Measurements from ENCODE around the gene PPP1R16B.

DNA sequence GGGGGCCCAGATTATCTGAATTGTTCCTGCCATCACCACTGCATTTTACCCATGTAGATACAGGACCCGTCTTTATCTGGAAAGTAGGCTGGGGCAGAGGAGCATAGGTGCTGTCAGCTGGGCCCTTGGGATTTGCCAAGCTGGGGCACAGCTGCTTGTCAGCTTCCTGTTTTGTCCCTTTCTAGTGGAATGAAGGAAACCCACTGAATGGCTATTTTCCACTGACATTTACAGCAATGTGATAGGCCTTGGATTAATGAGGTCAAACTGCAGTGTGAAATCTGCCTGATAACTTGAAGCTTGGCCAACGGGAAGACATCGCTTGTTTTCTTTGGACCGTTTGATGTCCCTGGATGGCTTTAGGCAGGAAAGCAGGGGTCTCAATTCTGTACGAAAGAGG lies 6.7 kb downstream of the PPP1R16B start:
- TF ChIP-seq, protein P1, sequence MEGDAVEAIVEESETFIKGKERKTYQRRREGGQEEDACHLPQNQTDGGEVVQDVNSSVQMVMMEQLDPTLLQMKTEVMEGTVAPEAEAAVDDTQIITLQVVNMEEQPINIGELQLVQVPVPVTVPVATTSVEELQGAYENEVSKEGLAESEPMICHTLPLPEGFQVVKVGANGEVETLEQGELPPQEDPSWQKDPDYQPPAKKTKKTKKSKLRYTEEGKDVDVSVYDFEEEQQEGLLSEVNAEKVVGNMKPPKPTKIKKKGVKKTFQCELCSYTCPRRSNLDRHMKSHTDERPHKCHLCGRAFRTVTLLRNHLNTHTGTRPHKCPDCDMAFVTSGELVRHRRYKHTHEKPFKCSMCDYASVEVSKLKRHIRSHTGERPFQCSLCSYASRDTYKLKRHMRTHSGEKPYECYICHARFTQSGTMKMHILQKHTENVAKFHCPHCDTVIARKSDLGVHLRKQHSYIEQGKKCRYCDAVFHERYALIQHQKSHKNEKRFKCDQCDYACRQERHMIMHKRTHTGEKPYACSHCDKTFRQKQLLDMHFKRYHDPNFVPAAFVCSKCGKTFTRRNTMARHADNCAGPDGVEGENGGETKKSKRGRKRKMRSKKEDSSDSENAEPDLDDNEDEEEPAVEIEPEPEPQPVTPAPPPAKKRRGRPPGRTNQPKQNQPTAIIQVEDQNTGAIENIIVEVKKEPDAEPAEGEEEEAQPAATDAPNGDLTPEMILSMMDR (IDR thresholded peaks at IDR 0.05) = no peak
- TF ChIP-seq POLR2A (IDR thresholded peaks at IDR 0.05) = no peak
